GM19372 (cell line): Measurements from ENCODE around the gene SNCG.
"Not testable (repeated sequence)": the region's sequence is repeated elsewhere in the genome, so short reads cannot be mapped to it uniquely, and the experiment has no call there.

Experiments
- ATAC-seq: cut with Tn5 transposase; IDR thresholded peaks from one replicate; pipeline ENCODE4 v1.9.1; 2021; ENCODE audit warnings: mild to moderate bottlenecking, low read depth, moderate library complexity; ENCODE audit not compliant: unreplicated experiment

Gene SNCG

GRCh38 chr10:86944471-86944870 lies 13.9 kb upstream of the SNCG start:
- ATAC-seq, result no peak

GRCh38 chr10:86944907-86945306 lies 13.5 kb upstream of the SNCG start:
- no peak for ATAC-seq

- ATAC-seq, result no peak
Observed at GRCh38 chr10:86945361-86946212, 12.8 kb upstream of the SNCG start.

- no peak for ATAC-seq
Observed at GRCh38 chr10:86946213-86947155, 11.9 kb upstream of the SNCG start.

- ATAC-seq, result not testable (repeated sequence)
Observed at GRCh38 chr10:86947806-86948205, 10.6 kb upstream of the SNCG start.

- no peak for ATAC-seq
Observed at GRCh38 chr10:86950349-86950748, 8.1 kb upstream of the SNCG start.

GRCh38 chr10:86951184-86951761 lies 7.1 kb upstream of the SNCG start:
- no peak for ATAC-seq

- no peak for ATAC-seq
Observed at GRCh38 chr10:86952106-86952505, 6.3 kb upstream of the SNCG start.

- not testable (repeated sequence) for ATAC-seq
Observed at GRCh38 chr10:86952697-86953096, 5.7 kb upstream of the SNCG start.

- no peak for ATAC-seq
Observed at GRCh38 chr10:86953747-86954680, 4.4 kb upstream of the SNCG start.

GRCh38 chr10:86954681-86955500 lies 3.5 kb upstream of the SNCG start:
- ATAC-seq, result no peak

GRCh38 chr10:86955501-86956194 lies 2.8 kb upstream of the SNCG start:
- no peak for ATAC-seq

- ATAC-seq, result no peak
Observed at GRCh38 chr10:86956195-86956847, 2.1 kb upstream of the SNCG start.

GRCh38 chr10:86956848-86957448 lies 1.5 kb upstream of the SNCG start:
- ATAC-seq, result no peak

- ATAC-seq, result no peak
Observed at GRCh38 chr10:86957471-86958115, 806 bp upstream of the SNCG start, which contains the start of gene MMRN2. Gene MMRN2, minus strand, starts transcription at chr10:86957615. Its CDS starts 74 bp downstream, at chr10:86957541.

- ATAC-seq, result no peak
Observed at GRCh38 chr10:86958901-86959736, 720 bp downstream of the SNCG start.
